Measurements from ENCODE around the gene PIK3AP1.
"Not testable (repeated sequence)": the region's sequence is repeated elsewhere in the genome, so short reads cannot be mapped to it uniquely, and the experiment has no call there.

PIK3AP1 gene

GRCh38 chr10:96578022-96578421 is 142.3 kb downstream of the PIK3AP1 start:
- no peak for DNase-seq (ENCODE audit: low read depth)

GRCh38 chr10:96577069-96577468 is 143.2 kb downstream of the PIK3AP1 start:
- no peak for DNase-seq (ENCODE audit: low read depth)

- no peak for DNase-seq (ENCODE audit: low read depth)
Measured at GRCh38 chr10:96576277-96576980, 143.9 kb downstream of the PIK3AP1 start.

GRCh38 chr10:96574564-96574963 is 145.8 kb downstream of the PIK3AP1 start:
- DNase-seq (ENCODE audit: low read depth), result not testable (repeated sequence)

GRCh38 chr10:96573036-96573435 is 147.3 kb downstream of the PIK3AP1 start:
- no peak for DNase-seq (ENCODE audit: low read depth)

GRCh38 chr10:96570983-96571964 is 149.0 kb downstream of the PIK3AP1 start:
- DNase-seq (ENCODE audit: low read depth), result no peak

- DNase-seq (ENCODE audit: low read depth), result no peak
Measured at GRCh38 chr10:96570511-96570910, 149.8 kb downstream of the PIK3AP1 start.

GRCh38 chr10:96568402-96568801 is 151.9 kb downstream of the PIK3AP1 start:
- DNase-seq (ENCODE audit: low read depth), result no peak

GRCh38 chr10:96565774-96566173 is 154.5 kb downstream of the PIK3AP1 start:
- DNase-seq (ENCODE audit: low read depth), result peak; percentile 70

- peak; percentile 29 for DNase-seq (ENCODE audit: low read depth)
Measured at GRCh38 chr10:96560966-96561887, 159.1 kb downstream of the PIK3AP1 start.

GRCh38 chr10:96560489-96560888 is 159.8 kb downstream of the PIK3AP1 start:
- no peak for DNase-seq (ENCODE audit: low read depth)

- no peak for DNase-seq (ENCODE audit: low read depth)
Measured at GRCh38 chr10:96556003-96556402, 164.3 kb downstream of the PIK3AP1 start.

GRCh38 chr10:96555330-96555729 is 165.0 kb downstream of the PIK3AP1 start:
- DNase-seq (ENCODE audit: low read depth), result no peak

GRCh38 chr10:96548589-96548988 is 171.7 kb downstream of the PIK3AP1 start:
- DNase-seq (ENCODE audit: low read depth), result no peak

GRCh38 chr10:96545558-96545957 is 174.8 kb downstream of the PIK3AP1 start:
- not testable (repeated sequence) for DNase-seq (ENCODE audit: low read depth)

Data from amniotic epithelial cell (primary cell).